Measurements from ENCODE around the gene CAMKK2. TPM values are rescaled to one million over a fixed set of nuclear protein-coding genes. Genes with fewer than 3 reads are reported as not detected.

Gene CAMKK2
- total RNA-seq, 1 experiment from 2014 or later = 34.0 TPM

DNA sequence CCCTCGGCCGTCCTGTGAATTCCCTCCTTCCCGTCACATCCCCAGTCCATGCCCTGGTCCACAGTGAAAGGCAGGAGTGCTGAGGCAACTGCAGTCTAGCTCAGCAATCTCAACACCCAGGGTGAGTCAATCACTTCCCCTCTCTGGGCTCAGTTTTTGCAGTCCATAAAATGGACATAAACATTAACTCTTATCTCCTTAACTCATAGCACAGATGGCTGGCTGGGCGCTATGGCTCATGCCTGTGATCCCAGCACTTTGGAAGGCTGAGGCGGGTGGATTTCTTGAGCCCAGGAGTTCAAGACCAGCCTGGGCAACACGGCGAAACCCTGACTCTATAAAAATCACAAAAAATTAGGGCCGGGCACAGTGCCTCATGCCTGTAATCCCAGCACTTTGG, 32.4 kb downstream of the CAMKK2 start:
- no peak overlapping the region for H3K4me3 Mint-ChIP-seq (ENCODE audit: low read depth, unreplicated experiment)
- no TSS peak for BruUV-seq (replicated peaks)
- DNase-seq = no peak
- TF ChIP-seq, protein P1, sequence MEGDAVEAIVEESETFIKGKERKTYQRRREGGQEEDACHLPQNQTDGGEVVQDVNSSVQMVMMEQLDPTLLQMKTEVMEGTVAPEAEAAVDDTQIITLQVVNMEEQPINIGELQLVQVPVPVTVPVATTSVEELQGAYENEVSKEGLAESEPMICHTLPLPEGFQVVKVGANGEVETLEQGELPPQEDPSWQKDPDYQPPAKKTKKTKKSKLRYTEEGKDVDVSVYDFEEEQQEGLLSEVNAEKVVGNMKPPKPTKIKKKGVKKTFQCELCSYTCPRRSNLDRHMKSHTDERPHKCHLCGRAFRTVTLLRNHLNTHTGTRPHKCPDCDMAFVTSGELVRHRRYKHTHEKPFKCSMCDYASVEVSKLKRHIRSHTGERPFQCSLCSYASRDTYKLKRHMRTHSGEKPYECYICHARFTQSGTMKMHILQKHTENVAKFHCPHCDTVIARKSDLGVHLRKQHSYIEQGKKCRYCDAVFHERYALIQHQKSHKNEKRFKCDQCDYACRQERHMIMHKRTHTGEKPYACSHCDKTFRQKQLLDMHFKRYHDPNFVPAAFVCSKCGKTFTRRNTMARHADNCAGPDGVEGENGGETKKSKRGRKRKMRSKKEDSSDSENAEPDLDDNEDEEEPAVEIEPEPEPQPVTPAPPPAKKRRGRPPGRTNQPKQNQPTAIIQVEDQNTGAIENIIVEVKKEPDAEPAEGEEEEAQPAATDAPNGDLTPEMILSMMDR (IDR thresholded peaks at IDR 0.05; ENCODE audit: unreplicated experiment) = no peak
- CTCF ChIA-PET = no interaction called here
- H3K27me3 Mint-ChIP-seq (ENCODE audit: unreplicated experiment) = no peaks in the 10 kb centered on the region
- no peaks in the 10 kb centered on the region for H3K4me1 Mint-ChIP-seq (ENCODE audit: low read depth, unreplicated experiment)
- intact Hi-C loops (cut with micrococcal nuclease; ENCODE audit: unreplicated experiment) = no loop called here
- H3K9me3 Mint-ChIP-seq (ENCODE audit: low read depth, unreplicated experiment) = no peaks in the 10 kb centered on the region
- peaks cover 5% of the 10 kb centered on the region for H3K36me3 Mint-ChIP-seq (ENCODE audit: insufficient read depth, unreplicated experiment)
- H3K27ac Mint-ChIP-seq (ENCODE audit: unreplicated experiment) = no peak overlapping the region

- H3K27me3 Mint-ChIP-seq (ENCODE audit: unreplicated experiment) = no peaks in the 10 kb centered on the region
- H3K9me3 Mint-ChIP-seq (ENCODE audit: low read depth, unreplicated experiment) = no peaks in the 10 kb centered on the region
- no peak overlapping the region for H3K27ac Mint-ChIP-seq (ENCODE audit: unreplicated experiment)
- H3K4me1 Mint-ChIP-seq (ENCODE audit: low read depth, unreplicated experiment) = no peaks in the 10 kb centered on the region
- no peak overlapping the region for H3K4me3 Mint-ChIP-seq (ENCODE audit: low read depth, unreplicated experiment)
- DNase-seq = no peak
- BruUV-seq (replicated peaks) = no TSS peak
- CTCF ChIA-PET = no interaction called here
- intact Hi-C loops (cut with micrococcal nuclease; ENCODE audit: unreplicated experiment) = no loop called here
- H3K36me3 Mint-ChIP-seq (ENCODE audit: insufficient read depth, unreplicated experiment) = peaks cover 11% of the 10 kb centered on the region
- TF ChIP-seq, protein P1 (IDR thresholded peaks at IDR 0.05; ENCODE audit: unreplicated experiment) = no peak
Observed at GRCh38 chr12:121263206-121263935, 33.1 kb downstream of the CAMKK2 start.

DNA sequence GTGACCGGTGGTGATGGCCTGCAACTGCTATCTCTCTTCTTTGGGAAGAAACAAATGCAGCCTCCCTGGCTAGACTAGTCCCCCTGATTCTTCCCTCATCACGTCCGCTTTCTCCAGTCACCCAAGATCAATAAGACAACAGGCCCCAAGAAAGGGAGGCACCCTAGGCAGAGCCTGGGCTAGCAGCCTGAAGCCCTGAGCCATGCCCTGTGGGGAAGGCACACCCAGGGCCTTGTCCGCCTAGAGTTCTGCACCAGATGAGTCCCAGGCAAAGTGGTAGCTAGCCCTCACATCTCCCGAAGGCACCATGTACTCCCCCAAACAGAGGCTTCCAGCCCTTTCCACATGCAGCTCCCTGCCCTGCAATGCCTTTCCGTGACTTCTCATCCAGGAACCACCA, 35.1 kb downstream of the CAMKK2 start:
- CTCF ChIA-PET = interaction anchor here (0.6 kb wide), 1 partner anchor 258 kb away, joined by 3 read pairs; no protein-coding TSS in a partner anchor
- intact Hi-C loops (cut with micrococcal nuclease; ENCODE audit: unreplicated experiment) = no loop called here
- Mint-ChIP-seq H3K4me1 (ENCODE audit: low read depth, unreplicated experiment) (no peaks in the 10 kb centered on the region), H3K27me3 (ENCODE audit: unreplicated experiment) (no peaks in the 10 kb centered on the region), H3K9me3 (ENCODE audit: low read depth, unreplicated experiment) (no peaks in the 10 kb centered on the region), H3K36me3 (ENCODE audit: insufficient read depth, unreplicated experiment) (peaks cover 19% of the 10 kb centered on the region), H3K4me3 (ENCODE audit: low read depth, unreplicated experiment) (no peak overlapping the region), H3K27ac (ENCODE audit: unreplicated experiment) (no peak overlapping the region)
- no TSS peak for BruUV-seq (replicated peaks)
- TF ChIP-seq, protein P1 (IDR thresholded peaks at IDR 0.05; ENCODE audit: unreplicated experiment) = no peak
- no peak for DNase-seq

DNA sequence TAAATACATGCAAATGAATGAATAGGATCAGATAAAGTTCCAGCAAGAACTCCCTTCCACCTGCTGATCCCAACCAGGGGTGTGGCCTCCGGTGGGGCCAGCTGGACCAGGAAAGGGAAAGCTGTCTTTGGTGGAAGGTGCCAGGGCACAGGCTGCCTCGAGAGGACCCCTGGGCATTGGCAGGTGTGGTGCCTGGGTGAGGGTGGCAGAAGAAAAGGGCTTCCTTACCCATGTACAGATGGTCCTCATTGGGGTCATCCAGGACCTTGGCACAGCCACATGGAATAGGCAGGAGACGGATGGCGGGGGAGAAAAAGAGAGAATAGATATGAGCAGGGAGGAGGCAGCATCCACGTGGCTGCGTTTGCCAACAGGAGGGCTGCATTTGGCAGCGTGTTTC, 36.4 kb downstream of the CAMKK2 start:
- no peaks in the 10 kb centered on the region for H3K4me1 Mint-ChIP-seq (ENCODE audit: low read depth, unreplicated experiment)
- H3K4me3 Mint-ChIP-seq (ENCODE audit: low read depth, unreplicated experiment) = no peak overlapping the region
- H3K27me3 Mint-ChIP-seq (ENCODE audit: unreplicated experiment) = no peaks in the 10 kb centered on the region
- intact Hi-C loops (cut with micrococcal nuclease; ENCODE audit: unreplicated experiment) = no loop called here
- DNase-seq = no peak
- H3K36me3 Mint-ChIP-seq (ENCODE audit: insufficient read depth, unreplicated experiment) = peaks cover 27% of the 10 kb centered on the region
- H3K27ac Mint-ChIP-seq (ENCODE audit: unreplicated experiment) = no peak overlapping the region
- H3K9me3 Mint-ChIP-seq (ENCODE audit: low read depth, unreplicated experiment) = no peaks in the 10 kb centered on the region
- CTCF ChIA-PET = no interaction called here
- no TSS peak for BruUV-seq (replicated peaks)
- TF ChIP-seq, protein P1 (IDR thresholded peaks at IDR 0.05; ENCODE audit: unreplicated experiment) = no peak
